WI38 (cell line): Measurements from ENCODE around the gene SEC14L1.

ENCODE experiments used
- H3K4me3 ChIP-seq: 2 replicates; pipeline ENCODE4 v1.5.1; 2011; ENCODE audit warnings: low read depth, mild to moderate bottlenecking, control low read depth, low read length
- TF ChIP-seq, protein P1 (sequence below): IDR thresholded peaks from 2 replicates; pipeline ENCODE4 v1.5.1; 2012; ENCODE audit warnings: low read depth, mild to moderate bottlenecking, control low read depth, low read length

Gene SEC14L1

DNA sequence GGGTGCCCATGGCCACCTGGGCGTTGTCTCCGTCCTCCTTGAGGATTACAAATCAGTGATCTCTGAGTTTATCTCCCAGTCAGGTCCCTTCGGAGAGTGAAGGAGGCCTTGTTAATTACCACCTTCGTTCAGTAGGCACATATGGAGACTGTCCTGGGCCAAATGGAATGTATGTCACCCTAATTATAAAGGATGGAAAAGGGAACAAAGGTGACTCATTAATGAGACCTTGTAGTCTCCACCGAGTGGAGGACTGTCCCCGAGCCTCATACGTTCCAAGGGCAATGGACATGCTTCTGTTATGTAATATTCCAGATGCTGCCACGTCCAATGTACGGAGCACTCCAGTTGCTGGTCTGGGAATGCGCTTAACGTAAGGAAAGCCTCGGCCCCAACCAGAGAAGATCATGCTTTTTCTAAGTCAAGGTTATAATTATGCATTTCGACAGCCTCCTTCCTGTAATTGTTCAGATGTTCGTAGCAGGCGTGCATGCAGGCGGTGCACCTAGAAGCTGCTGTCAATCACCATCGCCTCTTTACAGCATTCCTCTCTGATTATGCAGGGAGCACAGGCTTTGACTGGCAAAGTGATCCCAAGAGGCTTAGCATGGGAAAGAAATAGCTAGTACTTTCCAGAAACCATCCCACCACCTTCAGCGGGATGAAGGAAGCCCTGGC is 22.4 kb upstream of the SEC14L1 start:
- H3K4me3 ChIP-seq = no peak overlapping the region
- TF ChIP-seq, protein P1, sequence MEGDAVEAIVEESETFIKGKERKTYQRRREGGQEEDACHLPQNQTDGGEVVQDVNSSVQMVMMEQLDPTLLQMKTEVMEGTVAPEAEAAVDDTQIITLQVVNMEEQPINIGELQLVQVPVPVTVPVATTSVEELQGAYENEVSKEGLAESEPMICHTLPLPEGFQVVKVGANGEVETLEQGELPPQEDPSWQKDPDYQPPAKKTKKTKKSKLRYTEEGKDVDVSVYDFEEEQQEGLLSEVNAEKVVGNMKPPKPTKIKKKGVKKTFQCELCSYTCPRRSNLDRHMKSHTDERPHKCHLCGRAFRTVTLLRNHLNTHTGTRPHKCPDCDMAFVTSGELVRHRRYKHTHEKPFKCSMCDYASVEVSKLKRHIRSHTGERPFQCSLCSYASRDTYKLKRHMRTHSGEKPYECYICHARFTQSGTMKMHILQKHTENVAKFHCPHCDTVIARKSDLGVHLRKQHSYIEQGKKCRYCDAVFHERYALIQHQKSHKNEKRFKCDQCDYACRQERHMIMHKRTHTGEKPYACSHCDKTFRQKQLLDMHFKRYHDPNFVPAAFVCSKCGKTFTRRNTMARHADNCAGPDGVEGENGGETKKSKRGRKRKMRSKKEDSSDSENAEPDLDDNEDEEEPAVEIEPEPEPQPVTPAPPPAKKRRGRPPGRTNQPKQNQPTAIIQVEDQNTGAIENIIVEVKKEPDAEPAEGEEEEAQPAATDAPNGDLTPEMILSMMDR = no peak

DNA sequence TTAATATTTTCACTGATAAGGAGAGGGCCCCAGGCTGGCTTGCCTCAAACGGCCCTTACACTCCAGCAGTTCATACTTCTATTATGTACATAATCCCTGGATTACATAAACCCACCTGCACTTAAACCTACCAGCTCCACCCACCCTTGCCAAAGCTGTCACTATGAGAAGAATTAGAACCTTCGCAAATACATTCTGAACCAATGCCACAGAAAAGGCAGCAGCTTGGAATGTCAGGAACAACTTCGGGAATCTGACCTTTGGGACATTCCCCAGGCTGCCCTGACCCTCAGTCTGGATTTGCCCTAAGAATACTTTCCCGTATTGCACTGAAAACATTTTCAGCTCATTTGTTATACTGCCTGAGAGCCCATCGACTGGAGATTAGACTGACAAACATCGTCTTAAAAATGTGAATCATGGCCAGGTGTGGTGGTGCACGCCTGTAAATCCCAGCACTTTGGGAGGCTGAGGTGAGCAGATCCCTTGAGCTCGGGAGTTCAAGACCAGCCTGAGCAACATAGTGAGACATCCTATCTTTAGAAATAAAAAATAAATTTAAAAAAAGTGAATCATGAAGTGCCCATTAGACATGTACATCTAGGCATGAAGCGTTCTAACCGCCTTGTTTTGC is 21.0 kb upstream of the SEC14L1 start:
- no peak overlapping the region for H3K4me3 ChIP-seq
- TF ChIP-seq, protein P1 = no peak

DNA sequence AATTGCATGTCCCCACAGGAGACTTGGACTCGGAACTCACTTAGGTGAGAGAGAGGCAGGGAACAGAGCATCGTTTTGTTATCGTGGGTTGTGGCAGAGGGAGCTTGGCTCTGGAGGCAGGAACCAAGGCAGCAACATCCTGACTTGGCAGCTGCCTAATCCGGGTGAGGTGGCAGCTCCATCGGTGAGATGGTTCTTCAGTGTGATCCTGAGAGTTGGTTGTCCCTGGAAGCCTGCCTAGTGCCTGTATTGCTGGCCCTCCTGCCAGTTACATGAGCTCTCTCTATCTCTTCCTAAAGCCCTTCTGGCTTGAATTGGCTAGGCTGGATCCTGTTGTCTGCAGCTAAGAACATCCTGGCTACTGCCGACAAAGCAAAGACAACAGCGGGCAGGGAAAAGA is 19.9 kb upstream of the SEC14L1 start:
- TF ChIP-seq, protein P1 = no peak

DNA sequence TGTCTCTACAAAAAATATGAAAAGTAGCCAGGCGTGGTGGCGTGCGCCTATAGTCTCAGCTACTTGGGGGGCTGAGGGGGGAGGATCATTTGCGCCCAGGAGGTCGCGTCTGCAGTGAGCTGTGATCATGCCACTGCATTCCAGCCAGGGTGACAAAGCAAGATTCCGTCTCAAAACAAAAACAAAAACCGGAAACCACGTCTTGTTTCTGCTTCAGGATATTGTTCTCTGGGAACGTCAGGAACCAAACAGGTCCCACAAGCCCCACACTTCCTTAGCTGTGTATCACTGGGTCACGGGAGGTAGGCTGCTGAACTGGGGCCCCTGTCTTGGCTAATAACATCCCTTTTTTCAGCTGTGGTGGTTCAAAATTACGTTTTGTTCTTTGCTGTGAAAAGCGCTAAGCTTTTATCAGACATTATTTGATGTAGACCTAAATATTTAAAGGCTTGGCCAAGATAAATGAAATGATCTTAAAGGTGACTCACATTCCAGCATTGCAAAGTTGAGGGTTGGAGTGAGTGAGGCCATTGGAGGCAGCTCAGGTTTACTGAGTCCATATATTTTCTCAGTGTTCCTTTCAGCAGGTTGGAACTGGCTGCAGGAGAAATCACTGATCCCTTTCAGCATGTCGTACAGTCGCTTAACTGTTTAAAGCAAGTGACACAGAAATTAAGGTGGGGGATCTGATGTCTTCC is 16.4 kb upstream of the SEC14L1 start:
- TF ChIP-seq, protein P1 = no peak
- H3K4me3 ChIP-seq = no peak overlapping the region

More for the DNA sequence above, 19.9 kb upstream of the SEC14L1 start:
- no peak overlapping the region for H3K4me3 ChIP-seq

DNA sequence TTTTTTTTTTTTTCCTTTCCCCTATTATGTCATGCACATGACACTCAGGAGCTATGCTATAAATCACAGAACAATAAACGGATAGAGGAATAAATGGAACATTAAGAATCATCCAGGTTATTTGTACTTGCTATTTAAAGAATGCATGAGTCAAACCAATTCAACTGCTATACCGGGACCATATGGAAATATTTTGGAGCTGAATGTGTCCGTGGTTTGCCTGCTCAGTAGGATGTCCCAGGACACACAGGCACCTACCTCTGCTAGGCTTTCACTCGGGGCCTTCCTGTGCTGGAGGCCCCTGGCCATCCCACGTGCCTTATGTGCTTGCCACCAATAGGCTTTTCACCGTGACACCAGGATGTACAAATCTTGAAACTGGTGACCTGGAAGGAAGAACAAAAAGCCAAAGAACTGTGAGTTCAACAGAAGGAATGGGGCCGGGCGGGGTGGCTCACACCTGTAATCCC is 15.3 kb upstream of the SEC14L1 start:
- no peak overlapping the region for H3K4me3 ChIP-seq
- TF ChIP-seq, protein P1 = no peak

DNA sequence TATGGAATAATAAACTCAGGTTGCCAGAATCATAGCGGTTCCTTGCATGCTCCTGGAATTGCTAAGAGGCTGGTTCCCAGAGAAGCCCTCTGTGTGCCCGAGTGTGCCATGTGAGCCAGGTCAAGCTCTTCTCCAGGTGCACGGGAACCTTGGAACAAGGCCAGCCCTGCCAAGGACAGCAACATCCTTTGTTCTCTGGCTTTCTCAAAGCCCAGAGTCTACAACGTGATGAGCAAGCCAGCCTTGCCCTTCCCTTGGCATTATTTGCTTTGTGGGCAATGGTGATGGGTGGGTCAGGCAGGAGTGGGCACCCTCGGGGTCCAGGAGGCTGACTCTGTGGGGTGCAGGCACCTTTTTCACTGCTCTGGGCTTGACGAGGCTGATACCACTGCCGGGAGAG is 14.2 kb upstream of the SEC14L1 start:
- no peak overlapping the region for H3K4me3 ChIP-seq
- TF ChIP-seq, protein P1 = no peak
